Measurements from ENCODE around the gene FRMD4A. TPM values are rescaled to one million over a fixed set of nuclear protein-coding genes. Genes with fewer than 3 reads are reported as not detected.

Gene FRMD4A
- total and polyA plus RNA-seq, 12 donors, result 9.1 to 29.6 (median 14.6) TPM

DNA sequence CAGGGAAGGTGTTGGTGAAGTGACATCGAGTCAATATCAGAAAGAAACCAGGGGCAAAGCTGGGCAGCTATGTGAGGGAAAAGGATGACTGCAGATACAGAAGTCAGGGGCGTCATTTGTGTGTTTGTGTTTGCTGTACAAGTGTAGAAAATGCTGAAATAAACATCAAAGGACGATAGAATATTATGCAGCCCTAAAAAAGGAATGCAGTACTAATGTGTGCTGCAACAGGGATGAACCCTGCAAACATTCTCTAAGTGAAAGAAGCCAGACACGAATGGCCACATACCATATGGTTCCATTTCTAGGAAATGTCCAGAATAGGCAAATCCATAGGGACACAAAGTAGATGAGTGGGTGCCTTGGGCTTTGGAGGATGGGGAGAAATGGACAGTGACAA is 610.0 kb downstream of the FRMD4A start:
- no peak for TF ChIP-seq POLR2A (IDR thresholded peaks at IDR 0.05)
- TF ChIP-seq, protein P1, sequence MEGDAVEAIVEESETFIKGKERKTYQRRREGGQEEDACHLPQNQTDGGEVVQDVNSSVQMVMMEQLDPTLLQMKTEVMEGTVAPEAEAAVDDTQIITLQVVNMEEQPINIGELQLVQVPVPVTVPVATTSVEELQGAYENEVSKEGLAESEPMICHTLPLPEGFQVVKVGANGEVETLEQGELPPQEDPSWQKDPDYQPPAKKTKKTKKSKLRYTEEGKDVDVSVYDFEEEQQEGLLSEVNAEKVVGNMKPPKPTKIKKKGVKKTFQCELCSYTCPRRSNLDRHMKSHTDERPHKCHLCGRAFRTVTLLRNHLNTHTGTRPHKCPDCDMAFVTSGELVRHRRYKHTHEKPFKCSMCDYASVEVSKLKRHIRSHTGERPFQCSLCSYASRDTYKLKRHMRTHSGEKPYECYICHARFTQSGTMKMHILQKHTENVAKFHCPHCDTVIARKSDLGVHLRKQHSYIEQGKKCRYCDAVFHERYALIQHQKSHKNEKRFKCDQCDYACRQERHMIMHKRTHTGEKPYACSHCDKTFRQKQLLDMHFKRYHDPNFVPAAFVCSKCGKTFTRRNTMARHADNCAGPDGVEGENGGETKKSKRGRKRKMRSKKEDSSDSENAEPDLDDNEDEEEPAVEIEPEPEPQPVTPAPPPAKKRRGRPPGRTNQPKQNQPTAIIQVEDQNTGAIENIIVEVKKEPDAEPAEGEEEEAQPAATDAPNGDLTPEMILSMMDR (IDR thresholded peaks at IDR 0.05), result no peak
- Histone ChIP-seq H3K9me3 (replicated peaks in 1 of 3) (no peaks in the 10 kb centered on the region), H3K27me3 (no peaks in the 10 kb centered on the region), H3K4me3 (no peak overlapping the region), H3K27ac (no peak overlapping the region), H3K36me3 (replicated peaks in 1 of 2) (no peaks in the 10 kb centered on the region), H3K4me1 (replicated peaks in 1 of 2) (no peaks in the 10 kb centered on the region)
- 62 to 75% (median 71%) methylated on average over 4 of the region's 4 CpGs for WGBS, 4 donors
- intact Hi-C loops (cut with DNase I), result no loop called here
- DNase-seq, result no peak

DNA sequence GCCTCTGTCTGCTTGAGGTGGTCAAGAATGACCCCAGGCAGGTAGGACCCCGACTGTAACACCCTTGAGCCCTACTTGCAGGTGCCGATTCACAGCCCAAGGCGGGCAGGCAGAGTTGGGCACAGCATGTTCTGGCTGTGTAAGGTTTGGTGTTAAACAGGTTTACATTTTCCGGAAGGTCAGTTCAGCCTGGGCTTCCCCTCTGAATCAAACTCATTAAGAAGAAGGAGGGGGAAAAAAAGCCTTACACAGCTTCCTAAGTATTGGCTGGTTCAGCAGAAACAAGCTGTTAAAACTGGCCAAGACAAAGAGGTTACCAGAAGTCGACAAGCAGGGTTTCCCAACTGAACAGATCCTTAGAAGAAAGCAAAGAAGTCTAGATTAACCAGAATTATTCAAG is 611.3 kb downstream of the FRMD4A start:
- H3K9me3 ChIP-seq (replicated peaks in 1 of 3), result no peaks in the 10 kb centered on the region
- H3K4me1 ChIP-seq (replicated peaks in 1 of 2), result no peaks in the 10 kb centered on the region
- no peaks in the 10 kb centered on the region for H3K36me3 ChIP-seq (replicated peaks in 1 of 2)
- H3K27ac ChIP-seq, result peak overlapping the region in 3 of 5 donors; percentile 61 to 85 (median 69)
- WGBS, 4 donors, result 48 to 77% (median 59%) methylated on average over 2 to 5 of the region's 5 CpGs
- no peak for TF ChIP-seq POLR2A (IDR thresholded peaks at IDR 0.05)
- TF ChIP-seq, protein P1 (IDR thresholded peaks at IDR 0.05), result no peak
- intact Hi-C loops (cut with DNase I), result no loop called here
- no peak overlapping the region for H3K4me3 ChIP-seq
- no peaks in the 10 kb centered on the region for H3K27me3 ChIP-seq
- no peak for DNase-seq

DNA sequence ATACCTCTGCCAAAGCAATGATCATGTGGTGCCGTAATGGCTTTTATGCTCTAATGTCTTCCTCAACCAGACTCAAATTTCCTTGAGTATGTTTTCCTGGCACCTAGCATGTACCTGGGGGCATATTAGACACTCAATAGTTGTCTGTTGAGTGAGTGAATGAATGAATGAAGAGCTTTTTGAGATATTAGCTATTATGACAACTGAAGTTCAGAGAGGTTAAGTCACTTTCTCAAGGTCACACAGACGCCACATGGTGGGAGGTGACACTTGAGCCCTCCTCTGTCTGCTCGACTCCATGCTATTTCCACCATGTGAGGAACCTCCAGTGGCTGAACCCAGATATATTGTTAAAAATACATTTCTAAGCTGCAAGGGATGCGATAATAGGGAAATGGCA is 611.9 kb downstream of the FRMD4A start:
- Histone ChIP-seq H3K4me3 (no peak overlapping the region), H3K27ac (peak overlapping the region; percentile 2 to 85 (median 61)), H3K9me3 (replicated peaks in 1 of 3) (no peaks in the 10 kb centered on the region), H3K4me1 (replicated peaks in 1 of 2) (no peaks in the 10 kb centered on the region), H3K27me3 (no peaks in the 10 kb centered on the region), H3K36me3 (replicated peaks in 1 of 2) (no peaks in the 10 kb centered on the region)
- intact Hi-C loops (cut with DNase I), result no loop called here
- no peak for DNase-seq
- 66 to 73% (median 70%) methylated on average over 4 of the region's 4 CpGs for WGBS, 4 donors
- TF ChIP-seq, protein P1 (IDR thresholded peaks at IDR 0.05), result no peak
- no peak for TF ChIP-seq POLR2A (IDR thresholded peaks at IDR 0.05)

DNA sequence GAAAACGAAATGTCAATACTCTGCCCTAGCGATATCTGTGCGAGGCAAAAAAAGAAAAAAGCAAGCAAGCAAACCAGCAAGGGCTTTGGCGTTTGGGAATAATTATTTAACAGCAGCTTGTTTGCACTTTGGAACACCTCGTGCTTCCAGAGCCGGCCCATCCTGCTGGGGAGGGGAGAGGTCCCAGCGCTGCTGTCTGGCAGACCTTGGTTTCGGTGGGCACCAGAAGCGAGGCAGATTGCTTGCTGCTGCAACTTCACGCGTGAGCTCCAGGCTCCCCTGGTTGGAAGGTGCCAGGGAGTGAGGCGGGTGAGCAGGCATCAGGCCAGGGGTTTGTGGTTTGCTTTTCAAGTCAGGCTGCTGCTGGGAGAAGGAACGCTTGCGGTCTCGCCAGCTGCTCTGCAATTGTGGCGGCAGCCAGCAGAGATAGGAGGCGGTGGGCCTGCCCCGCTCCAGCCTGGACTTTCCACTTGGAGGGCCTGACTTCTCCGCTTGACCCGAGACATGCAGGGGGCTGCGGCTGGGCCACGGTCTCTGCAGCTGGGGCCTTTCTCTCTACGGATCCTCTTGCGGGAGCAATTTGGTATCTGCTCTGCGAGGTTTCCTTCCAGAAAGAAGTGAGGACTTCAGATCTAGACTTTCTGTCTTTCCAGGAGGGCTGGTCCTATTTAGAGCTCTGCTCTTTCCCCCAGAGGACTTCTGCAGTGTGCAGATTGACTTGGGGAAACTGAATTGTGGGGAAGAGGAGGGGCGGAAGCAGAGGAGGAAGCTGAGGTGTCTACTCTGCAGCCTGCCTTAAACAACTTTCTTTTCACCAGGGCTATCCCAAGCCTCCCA is 612.6 kb downstream of the FRMD4A start:
- H3K9me3 ChIP-seq (replicated peaks in 1 of 3), result no peaks in the 10 kb centered on the region
- no peaks in the 10 kb centered on the region for H3K27me3 ChIP-seq
- peaks cover 0 to 3% of the 10 kb centered on the region in 2 donors for H3K4me1 ChIP-seq (replicated peaks in 1 of 2)
- H3K36me3 ChIP-seq (replicated peaks in 1 of 2), result no peaks in the 10 kb centered on the region
- 51 to 63% (median 58%) methylated on average over 14 to 26 of the region's 26 CpGs for whole genome bisulfite sequencing, 4 donors
- peak overlapping the region in 4 of 5 donors; percentile 2 to 85 (median 65) for H3K27ac ChIP-seq
- intact Hi-C loops (cut with DNase I), result no loop called here
- peak overlapping the region in 1 of 4 donors; percentile 15 for H3K4me3 ChIP-seq
- no peak for TF ChIP-seq POLR2A (IDR thresholded peaks at IDR 0.05)
- TF ChIP-seq, protein P1 (IDR thresholded peaks at IDR 0.05), result no peak
- DNase-seq, result peak; percentile 25 to 74 (median 53)
